ENCODE data around the gene GAK.

GRCh38 chr4:883377-884095 is 48.6 kb downstream of the GAK start:
- TF ChIP-seq CTCF (IDR thresholded peaks at IDR 0.05) = no peak
- TF ChIP-seq SIN3A (IDR thresholded peaks at IDR 0.05; ENCODE audit: borderline replicate concordance, insufficient read depth, low read depth, low read length) = no peak

Data from Panc1 (cell line).